Measurements from ENCODE around the gene CST7.

Gene CST7

DNA sequence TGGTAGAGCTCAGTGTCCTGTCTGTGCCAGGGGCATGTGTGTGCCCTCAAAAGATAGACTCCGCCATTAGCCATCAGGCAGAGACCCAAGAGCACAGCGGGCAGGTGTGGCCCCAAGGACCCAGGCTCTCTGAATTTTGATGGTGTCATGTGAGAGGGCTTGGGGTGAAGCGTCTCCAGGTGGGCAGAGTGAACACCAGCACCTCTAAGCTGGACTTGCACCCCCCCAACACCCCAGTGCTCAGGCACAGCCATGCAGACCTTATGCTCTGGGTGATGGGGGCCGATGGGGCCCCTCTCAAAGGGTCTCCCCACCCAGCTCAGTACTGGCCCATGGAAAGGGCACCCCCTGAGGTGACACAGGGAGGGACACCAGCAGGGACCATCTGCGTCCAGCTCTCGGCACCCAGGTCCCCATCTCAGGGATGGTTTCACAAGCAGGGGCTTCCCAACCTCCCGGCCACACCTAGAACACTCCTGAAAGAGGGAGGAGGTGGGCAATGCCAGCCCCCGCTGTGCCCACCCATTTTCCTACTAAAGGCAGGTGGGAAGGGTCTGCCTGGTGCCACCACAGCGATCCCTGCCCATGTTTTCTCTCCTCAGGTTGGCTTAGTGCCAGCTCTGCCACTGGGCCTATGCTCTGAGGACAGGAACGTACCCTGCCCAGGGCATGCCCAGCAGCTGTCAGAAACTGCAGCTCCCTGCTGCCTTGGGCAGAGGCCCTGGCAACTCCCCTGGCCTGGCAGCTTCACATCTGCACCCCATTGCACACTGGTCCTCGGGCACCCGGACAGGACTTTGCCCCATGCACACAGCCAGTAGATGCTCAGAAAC is 3.5 kb downstream of the CST7 start:
- no peaks in the 10 kb centered on the region for H3K27me3 ChIP-seq (ENCODE audit: insufficient read depth, poor library complexity, severe bottlenecking)
- no peak for DNase-seq (ENCODE audit: low read depth in 1 of 2, low spot score in 1 of 2)
- no peak overlapping the region for H3K4me3 ChIP-seq (replicated peaks; ENCODE audit: insufficient read depth, low read length)
- TF ChIP-seq SPI1 (IDR thresholded peaks at IDR 0.05; ENCODE audit: borderline replicate concordance, low read depth), result no peak
- no peak for TF ChIP-seq CTCF (IDR thresholded peaks at IDR 0.05; ENCODE audit: insufficient read depth, low read length)
- no peak for TF ChIP-seq GABPA (IDR thresholded peaks at IDR 0.05; ENCODE audit: low read depth)
- TF ChIP-seq REST (IDR thresholded peaks at IDR 0.05; ENCODE audit: insufficient replicate concordance, low read depth), result no peak
- TF ChIP-seq POLR2AphosphoS5 (IDR thresholded peaks at IDR 0.05; ENCODE audit: low read depth), result no peak
- peak overlapping the region; percentile 93 for H3K27ac ChIP-seq (replicated peaks)

- no peak for TF ChIP-seq REST (IDR thresholded peaks at IDR 0.05; ENCODE audit: insufficient replicate concordance, low read depth)
- TF ChIP-seq POLR2AphosphoS5 (IDR thresholded peaks at IDR 0.05; ENCODE audit: low read depth), result no peak
- no peak for TF ChIP-seq SPI1 (IDR thresholded peaks at IDR 0.05; ENCODE audit: borderline replicate concordance, low read depth)
- no peak for TF ChIP-seq GABPA (IDR thresholded peaks at IDR 0.05; ENCODE audit: low read depth)
- no peak for TF ChIP-seq CTCF (IDR thresholded peaks at IDR 0.05; ENCODE audit: insufficient read depth, low read length)
- no peak overlapping the region for H3K4me3 ChIP-seq (replicated peaks; ENCODE audit: insufficient read depth, low read length)
- no peaks in the 10 kb centered on the region for H3K27me3 ChIP-seq (ENCODE audit: insufficient read depth, poor library complexity, severe bottlenecking)
- H3K27ac ChIP-seq (replicated peaks), result peak overlapping the region; percentile 93
- no peak for DNase-seq (ENCODE audit: low read depth in 1 of 2, low spot score in 1 of 2)
Observed at GRCh38 chr20:24953209-24953575, 4.1 kb downstream of the CST7 start.

DNA sequence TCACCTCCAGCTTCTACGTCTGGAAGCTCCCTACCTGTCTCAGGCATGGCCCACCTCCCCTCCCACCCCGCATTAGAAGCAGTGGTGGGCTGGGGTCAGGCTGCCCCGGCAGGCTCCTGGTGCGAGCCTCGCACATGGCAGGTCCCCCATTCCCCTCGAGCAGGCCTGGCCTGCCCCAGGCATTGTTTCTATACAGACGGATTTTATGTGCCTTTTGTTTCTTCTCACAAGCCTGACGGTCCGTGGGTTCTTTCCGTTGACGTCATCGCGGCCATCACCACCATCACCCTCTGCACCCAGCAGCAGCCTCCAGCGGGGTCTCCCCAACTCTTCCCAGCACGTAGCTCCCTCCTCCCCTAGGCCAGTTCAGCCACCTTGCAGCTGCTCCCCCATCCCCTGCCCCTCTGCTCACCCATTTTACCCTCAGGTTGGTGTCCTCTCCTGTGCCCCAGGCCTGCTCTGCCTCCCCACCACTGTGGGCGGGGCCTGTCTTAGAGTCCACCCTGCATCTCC is 4.6 kb downstream of the CST7 start:
- Histone ChIP-seq H3K27ac (replicated peaks) (0 out of 2 replicates have a peak overlapping the region, but pooled peaks have one; percentile 93), H3K4me3 (replicated peaks; ENCODE audit: insufficient read depth, low read length) (no peak overlapping the region)
- TF ChIP-seq GABPA (IDR thresholded peaks at IDR 0.05; ENCODE audit: low read depth) (no peak), POLR2AphosphoS5 (IDR thresholded peaks at IDR 0.05; ENCODE audit: low read depth) (no peak; the same call in 1 of the 2 replicates), CTCF (IDR thresholded peaks at IDR 0.05; ENCODE audit: insufficient read depth, low read length) (no peak), SPI1 (IDR thresholded peaks at IDR 0.05; ENCODE audit: borderline replicate concordance, low read depth) (no peak), REST (IDR thresholded peaks at IDR 0.05; ENCODE audit: insufficient replicate concordance, low read depth) (no peak)

More for the DNA sequence above, 4.6 kb downstream of the CST7 start:
- no peaks in the 10 kb centered on the region for H3K27me3 ChIP-seq (ENCODE audit: insufficient read depth, poor library complexity, severe bottlenecking)
- DNase-seq (ENCODE audit: low read depth in 1 of 2, low spot score in 1 of 2), result no peak
